H9 (cell line): Measurements from ENCODE around the gene BHLHA9. TPM values are rescaled to one million over a fixed set of nuclear protein-coding genes. Genes with fewer than 3 reads are reported as not detected.

Experiments
- DNase-seq: peaks from one replicate; pipeline ENCODE4 v3.0.0-alpha.2; 2017
- H2AFZ ChIP-seq: one replicate; pipeline ENCODE4 v1.6.1; 2013; ENCODE audit warnings: mild to moderate bottlenecking, low read length, control low read depth, moderate library complexity
- H2AK5ac ChIP-seq: 2 replicates; pipeline ENCODE4 v1.6.1; 2013; ENCODE audit warnings: low read length, control low read depth, mixed read lengths; ENCODE audit not compliant: insufficient read length
- H2BK120ac ChIP-seq: one replicate; pipeline ENCODE4 v1.6.1; 2013; ENCODE audit warnings: low read depth, mild to moderate bottlenecking, low read length, control low read depth, inconsistent platforms; ENCODE audit not compliant: poor library complexity, severe bottlenecking
- H2BK12ac ChIP-seq: 2 replicates; pipeline ENCODE4 v1.6.1; 2013; ENCODE audit warnings: low read length, control low read depth, mixed read lengths, low read depth; ENCODE audit not compliant: insufficient read length
- H2BK15ac ChIP-seq: 2 replicates; pipeline ENCODE4 v1.6.1; 2013; ENCODE audit warnings: low read depth, low read length, control low read depth
- H2BK20ac ChIP-seq: one replicate; pipeline ENCODE4 v1.6.1; 2013; ENCODE audit warnings: low read depth, mild to moderate bottlenecking, low read length, control low read depth, inconsistent platforms; ENCODE audit not compliant: poor library complexity, severe bottlenecking
- H2BK5ac ChIP-seq: 2 replicates; pipeline ENCODE4 v1.6.1; 2013; ENCODE audit warnings: low read length, control low read depth, mixed read lengths; ENCODE audit not compliant: insufficient read length
- H3K14ac ChIP-seq: 2 replicates; pipeline ENCODE4 v1.6.1; 2013; ENCODE audit warnings: low read length, control low read depth; ENCODE audit not compliant: insufficient read depth
- H3K18ac ChIP-seq: 2 replicates; pipeline ENCODE4 v1.6.1; 2013; ENCODE audit warnings: low read depth, mild to moderate bottlenecking, mixed read lengths, low read length, control low read depth; ENCODE audit not compliant: insufficient read length
- H3K23ac ChIP-seq: 2 replicates; pipeline ENCODE4 v1.6.1; 2013; ENCODE audit warnings: low read length, control low read depth, mixed read lengths, low read depth; ENCODE audit not compliant: insufficient read length
- H3K23me2 ChIP-seq: 2 replicates; pipeline ENCODE4 v1.6.1; 2013; ENCODE audit warnings: low read depth, mild to moderate bottlenecking, mixed read lengths, low read length, control low read depth; ENCODE audit not compliant: insufficient read length, poor library complexity, severe bottlenecking
- H3K27ac ChIP-seq: 2 replicates; pipeline ENCODE4 v1.5.1; 2013; ENCODE audit warnings: low read length, control low read depth, mixed read lengths, low read depth; ENCODE audit not compliant: insufficient read length
- H3K27me3 ChIP-seq: 2 replicates; pipeline ENCODE4 v1.6.1; 2013; ENCODE audit warnings: low read length, control low read depth, inconsistent platforms; ENCODE audit not compliant: insufficient read depth
- H3K4ac ChIP-seq: 2 replicates; pipeline ENCODE4 v1.6.1; 2013; ENCODE audit warnings: low read depth, mild to moderate bottlenecking, control low read depth, inconsistent platforms, low read length, moderate library complexity
- H3K4me1 ChIP-seq: 2 replicates; pipeline ENCODE4 v1.6.1; 2013; ENCODE audit warnings: low read length, control low read depth, inconsistent platforms; ENCODE audit not compliant: insufficient read depth
- H3K4me2 ChIP-seq: 2 replicates; pipeline ENCODE4 v1.6.1; 2013; ENCODE audit warnings: low read length, control low read depth, mixed read lengths; ENCODE audit not compliant: insufficient read length, insufficient read depth
- H3K56ac ChIP-seq: 2 replicates; pipeline ENCODE4 v1.6.1; 2013; ENCODE audit warnings: low read depth, mild to moderate bottlenecking, mixed read lengths, low read length, control low read depth; ENCODE audit not compliant: insufficient read length
- H3K79me1 ChIP-seq: 2 replicates; pipeline ENCODE4 v1.6.1; 2013; ENCODE audit warnings: low read depth, mild to moderate bottlenecking, moderate library complexity, low read length, control low read depth, inconsistent platforms; ENCODE audit not compliant: insufficient read depth, poor library complexity, severe bottlenecking
- H3K79me2 ChIP-seq: 2 replicates; pipeline ENCODE4 v1.6.1; 2013; ENCODE audit warnings: low read length, control low read depth, inconsistent platforms; ENCODE audit not compliant: insufficient read depth
- H3K9ac ChIP-seq: 2 replicates; pipeline ENCODE4 v1.6.1; 2013; ENCODE audit warnings: low read length, control low read depth, mixed read lengths; ENCODE audit not compliant: insufficient read length; ENCODE audit errors: extremely low read depth
- H3K9me3 ChIP-seq: one replicate; pipeline ENCODE4 v1.6.1; 2013; ENCODE audit warnings: low read depth, low read length, inconsistent platforms; ENCODE audit not compliant: control insufficient read depth
- H3T11ph ChIP-seq: one replicate; pipeline ENCODE4 v1.6.1; 2013; ENCODE audit warnings: mild to moderate bottlenecking, low read length, control low read depth, inconsistent platforms
- H4K20me1 ChIP-seq: one replicate; pipeline ENCODE4 v1.6.1; 2013; ENCODE audit not compliant: control insufficient read depth, insufficient read length, insufficient read depth
- H4K5ac ChIP-seq: 2 replicates; pipeline ENCODE4 v1.6.1; 2013; ENCODE audit warnings: low read depth, mild to moderate bottlenecking, mixed read lengths, low read length, control low read depth; ENCODE audit not compliant: insufficient read length
- H4K8ac ChIP-seq: replicated peaks from 2 replicates; pipeline ENCODE4 v1.6.1; 2013; ENCODE audit warnings: low read length, control low read depth, mixed read lengths, low read depth; ENCODE audit not compliant: insufficient read length
- H4K91ac ChIP-seq: 2 replicates; pipeline ENCODE4 v1.6.1; 2013; ENCODE audit warnings: low read depth, mild to moderate bottlenecking, moderate library complexity, mixed read lengths, low read length, control low read depth; ENCODE audit not compliant: insufficient read length
- H3K27ac Mint-ChIP-seq, 3 experiments: 2 replicates in 2 of 3; 3 replicates in 1 of 3; pipeline ENCODE4 v1.8.0; 2020 to 2021; ENCODE audit warnings: mixed read lengths in 3 of 3, mild to moderate bottlenecking in 1 of 3, moderate library complexity in 1 of 3
- H3K27me3 Mint-ChIP-seq: 2 replicates; pipeline ENCODE4 v1.8.0; 2021; ENCODE audit warnings: low read depth, mild to moderate bottlenecking, moderate library complexity, mixed read lengths
- H3K36me3 Mint-ChIP-seq, 3 experiments: 2 replicates in 2 of 3; 3 replicates in 1 of 3; pipeline ENCODE4 v1.8.0; 2020 to 2021; ENCODE audit warnings: low read depth in 3 of 3, mixed read lengths in 3 of 3; ENCODE audit not compliant: insufficient read depth in 1 of 3
- H3K4me1 Mint-ChIP-seq, 2 experiments: 2 replicates each; pipeline ENCODE4 v1.8.0; 2020; ENCODE audit warnings: mixed read lengths in 2 of 2
- H3K4me3 Mint-ChIP-seq, 2 experiments: 2 replicates in 1 of 2; 3 replicates in 1 of 2; pipeline ENCODE4 v1.8.0; 2020 to 2021; ENCODE audit warnings: mild to moderate bottlenecking in 2 of 2, mixed read lengths in 2 of 2, moderate library complexity in 1 of 2
- H3K9me3 Mint-ChIP-seq, 2 experiments: 2 replicates in 1 of 2; 3 replicates in 1 of 2; pipeline ENCODE4 v1.8.0; 2020; ENCODE audit warnings: mild to moderate bottlenecking in 2 of 2, mixed read lengths in 2 of 2, moderate library complexity in 1 of 2
- WGBS: extraction: QIAGEN DNeasy Blood & Tissue Kit; methylation state at CpG from one replicate; pipeline ENCODE4 v1.1.7; 2013; ENCODE audit warnings: missing lambda C conversion rate, low lambda C conversion rate, mixed read lengths; ENCODE audit not compliant: insufficient read length; ENCODE audit errors: extremely low coverage; 5-methylcytosine and 5-hydroxymethylcytosine counted together
- total RNA-seq: library from RNA; stranded (reverse); gene quantifications from 2 replicates; pipeline ENCODE4 v1.2.1, GENCODE V29; 2021
- TF ChIP-seq, protein P1 (sequence below): fragments of 200-600 bp; sonication (generic); conservative IDR thresholded peaks from 3 replicates; pipeline ENCODE4 v1.8.0; 2021; ENCODE audit warnings: antibody characterized with exemption, mild to moderate bottlenecking

BHLHA9 gene
- total RNA-seq, 1 experiment from 2014 or later: not detected

DNA sequence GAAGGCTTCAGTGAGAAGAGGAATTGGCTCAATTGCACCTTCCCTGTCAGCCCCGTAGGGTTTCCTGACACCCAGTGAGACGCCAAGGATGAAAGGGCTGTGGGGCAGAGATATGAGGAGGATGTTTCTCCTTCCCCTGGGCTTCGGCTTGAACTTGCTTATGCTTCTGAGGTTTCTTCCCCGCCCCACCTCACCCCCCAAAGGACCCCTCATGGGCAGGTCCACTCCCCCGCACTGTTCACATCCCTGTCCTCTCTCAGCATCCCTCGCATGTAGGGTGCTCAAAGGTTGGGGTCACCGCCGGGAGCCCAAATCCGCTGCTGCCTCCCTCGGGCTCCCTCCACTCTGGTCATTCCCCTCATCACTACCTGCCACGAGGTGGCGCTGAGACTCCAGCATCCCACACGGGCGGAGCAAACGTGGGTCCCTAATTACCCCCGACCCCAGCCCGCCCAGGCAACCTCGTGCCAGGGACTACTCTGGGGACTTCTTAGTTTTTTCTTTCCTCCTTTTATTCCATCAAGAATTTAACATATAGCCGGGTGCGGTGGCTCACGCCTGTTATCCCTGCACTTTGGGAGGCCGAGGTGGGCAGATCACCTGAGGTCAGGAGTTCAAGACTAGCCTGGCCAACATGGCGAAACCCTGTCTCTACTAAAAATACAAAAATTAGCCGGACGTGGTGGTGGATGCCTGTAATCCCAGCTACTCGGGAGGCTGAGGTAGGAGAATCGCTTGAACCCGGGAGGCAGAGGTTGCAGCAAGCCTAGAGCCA lies 5.9 kb downstream of the BHLHA9 start:
- no CpG with 5 or more reads among the region's 28 CpGs for WGBS
- Histone ChIP-seq H2BK120ac (no peak overlapping the region), H4K20me1 (no peaks in the 10 kb centered on the region), H3K23ac (no peak overlapping the region), H3K18ac (no peak overlapping the region), H3K27me3 (no peaks in the 10 kb centered on the region), H3T11ph (no peak overlapping the region), H2BK12ac (no peak overlapping the region), H4K5ac (no peak overlapping the region), H3K9ac (no peak overlapping the region), H4K91ac (no peak overlapping the region), H3K79me1 (no peaks in the 10 kb centered on the region), H3K23me2 (no peaks in the 10 kb centered on the region), H3K4me2 (no peak overlapping the region), H3K14ac (no peak overlapping the region), H2AK5ac (no peak overlapping the region), H2BK20ac (no peak overlapping the region), H3K56ac (no peak overlapping the region), H3K9me3 (no peaks in the 10 kb centered on the region), H3K4me1 (no peaks in the 10 kb centered on the region), H3K4ac (no peak overlapping the region), H3K79me2 (no peaks in the 10 kb centered on the region), H2BK5ac (no peak overlapping the region), H2BK15ac (no peak overlapping the region), H4K8ac (no peak overlapping the region), H2AFZ (no peak overlapping the region), H3K27ac (no peak overlapping the region)
- H3K27ac Mint-ChIP-seq: no peak overlapping the region
- H3K27me3 Mint-ChIP-seq: peaks cover 18% of the 10 kb centered on the region
- TF ChIP-seq, protein P1, sequence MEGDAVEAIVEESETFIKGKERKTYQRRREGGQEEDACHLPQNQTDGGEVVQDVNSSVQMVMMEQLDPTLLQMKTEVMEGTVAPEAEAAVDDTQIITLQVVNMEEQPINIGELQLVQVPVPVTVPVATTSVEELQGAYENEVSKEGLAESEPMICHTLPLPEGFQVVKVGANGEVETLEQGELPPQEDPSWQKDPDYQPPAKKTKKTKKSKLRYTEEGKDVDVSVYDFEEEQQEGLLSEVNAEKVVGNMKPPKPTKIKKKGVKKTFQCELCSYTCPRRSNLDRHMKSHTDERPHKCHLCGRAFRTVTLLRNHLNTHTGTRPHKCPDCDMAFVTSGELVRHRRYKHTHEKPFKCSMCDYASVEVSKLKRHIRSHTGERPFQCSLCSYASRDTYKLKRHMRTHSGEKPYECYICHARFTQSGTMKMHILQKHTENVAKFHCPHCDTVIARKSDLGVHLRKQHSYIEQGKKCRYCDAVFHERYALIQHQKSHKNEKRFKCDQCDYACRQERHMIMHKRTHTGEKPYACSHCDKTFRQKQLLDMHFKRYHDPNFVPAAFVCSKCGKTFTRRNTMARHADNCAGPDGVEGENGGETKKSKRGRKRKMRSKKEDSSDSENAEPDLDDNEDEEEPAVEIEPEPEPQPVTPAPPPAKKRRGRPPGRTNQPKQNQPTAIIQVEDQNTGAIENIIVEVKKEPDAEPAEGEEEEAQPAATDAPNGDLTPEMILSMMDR: peak; percentile 92
- peak; percentile 85 for DNase-seq
- H3K36me3 Mint-ChIP-seq: no peaks in the 10 kb centered on the region
- no peak overlapping the region; a peak in 1 of 5 replicates for H3K4me3 Mint-ChIP-seq
- H3K9me3 Mint-ChIP-seq: no peaks in the 10 kb centered on the region; a peak in 1 of 5 replicates
- H3K4me1 Mint-ChIP-seq: peaks cover 0 to 11% of the 10 kb centered on the region in 2 experiments; a peak in 2 of 4 replicates
